Aorta (tissue), 5 donors: Measurements from ENCODE around the gene ACAD11. TPM values are rescaled to one million over a fixed set of nuclear protein-coding genes. Genes with fewer than 3 reads are reported as not detected.
A peak's percentile ranks its signal among the peaks of the same experiment; 100 is the strongest.

Experiments used
- ATAC-seq: fragments of 200-7000 bp; cut with Tn5 transposase; one replicate; pipeline ENCODE4 v1.9.1; 2022; ENCODE audit warnings: moderate library complexity; ENCODE audit not compliant: low FRiP score
- DNase-seq, 2 donors: peaks; one replicate each; pipeline ENCODE4 v3.0.0-alpha.2; 2020
- H3K27ac ChIP-seq, 2 donors: one replicate each; pipeline ENCODE4 v1.5.1; 2013; ENCODE audit warnings: low read length in 2 of 2, mild to moderate bottlenecking in 2 of 2, moderate library complexity in 2 of 2, control low read depth in 1 of 2, inconsistent platforms in 1 of 2, low read depth in 1 of 2
- H3K27me3 ChIP-seq, 2 donors: one replicate each; pipeline ENCODE4 v1.6.1; 2013; ENCODE audit warnings: control low read depth in 1 of 2, low read length in 1 of 2, mild to moderate bottlenecking in 1 of 2, moderate library complexity in 1 of 2; ENCODE audit not compliant: insufficient read depth in 2 of 2, control insufficient read depth in 1 of 2
- H3K36me3 ChIP-seq, 2 donors: one replicate each; pipeline ENCODE4 v1.6.1; 2013; ENCODE audit warnings: control low read depth in 1 of 2, low read length in 1 of 2, mild to moderate bottlenecking in 1 of 2; ENCODE audit not compliant: insufficient read depth in 2 of 2, control insufficient read depth in 1 of 2
- H3K4me1 ChIP-seq, 2 donors: one replicate each; pipeline ENCODE4 v1.6.1; 2013; ENCODE audit warnings: low read length in 2 of 2, control low read depth in 1 of 2, mild to moderate bottlenecking in 1 of 2, moderate library complexity in 1 of 2; ENCODE audit not compliant: insufficient read depth in 2 of 2, control insufficient read depth in 1 of 2
- H3K4me3 ChIP-seq, 2 donors: one replicate each; pipeline ENCODE4 v1.5.1; 2013; ENCODE audit warnings: low read length in 2 of 2, control low read depth in 1 of 2, mild to moderate bottlenecking in 1 of 2
- H3K9me3 ChIP-seq: one replicate; pipeline ENCODE4 v1.6.1; 2013; ENCODE audit warnings: mild to moderate bottlenecking, low read length; ENCODE audit not compliant: control insufficient read depth
- WGBS, 2 donors: extraction: QIAGEN DNeasy Blood & Tissue Kit; methylation state at CpG; one replicate each; pipeline ENCODE4 v1.1.7; 2013; 5-methylcytosine and 5-hydroxymethylcytosine counted together
- intact Hi-C, 2 donors: fragments of 100-400 bp; cut with DNase I; formaldehyde crosslinking; loops; one replicate each; pipeline versions ENCODE4 v1.14.2 to v1.15.0; 2022
- long read RNA-seq, 2 donors: library from polyadenylated mRNA; unstranded; transcript quantifications; one replicate each; pipeline ENCODE4 v2.0.0, GENCODE V29; 2020 to 2021
- polyA plus RNA-seq, 2 donors: library from polyadenylated mRNA; stranded (reverse); fragments of 200-250 nt; gene quantifications; one replicate each; pipeline ENCODE4 v1.2.3, GENCODE V29; 2013
- total RNA-seq, 2 donors: library from RNA; stranded (reverse); fragmentation: NEBNext Ultra II Directional; extraction: Animal tissue kit (Norgen Biotek cat#: 25700); gene quantifications; one replicate each; pipeline ENCODE4 v1.2.1, GENCODE V29; 2021
- donor health status: healthy with polysubstance abuse.
- donor health status: Bipolar disorder and iron deficiency.
- donor health status: DM: no; HTN: no; CAD: no.
- donor health status: DM: no; HTN: no; CAD: no.
- donor health status: DM: yes; HTN: yes; CAD: no.

Gene ACAD11, protein sequence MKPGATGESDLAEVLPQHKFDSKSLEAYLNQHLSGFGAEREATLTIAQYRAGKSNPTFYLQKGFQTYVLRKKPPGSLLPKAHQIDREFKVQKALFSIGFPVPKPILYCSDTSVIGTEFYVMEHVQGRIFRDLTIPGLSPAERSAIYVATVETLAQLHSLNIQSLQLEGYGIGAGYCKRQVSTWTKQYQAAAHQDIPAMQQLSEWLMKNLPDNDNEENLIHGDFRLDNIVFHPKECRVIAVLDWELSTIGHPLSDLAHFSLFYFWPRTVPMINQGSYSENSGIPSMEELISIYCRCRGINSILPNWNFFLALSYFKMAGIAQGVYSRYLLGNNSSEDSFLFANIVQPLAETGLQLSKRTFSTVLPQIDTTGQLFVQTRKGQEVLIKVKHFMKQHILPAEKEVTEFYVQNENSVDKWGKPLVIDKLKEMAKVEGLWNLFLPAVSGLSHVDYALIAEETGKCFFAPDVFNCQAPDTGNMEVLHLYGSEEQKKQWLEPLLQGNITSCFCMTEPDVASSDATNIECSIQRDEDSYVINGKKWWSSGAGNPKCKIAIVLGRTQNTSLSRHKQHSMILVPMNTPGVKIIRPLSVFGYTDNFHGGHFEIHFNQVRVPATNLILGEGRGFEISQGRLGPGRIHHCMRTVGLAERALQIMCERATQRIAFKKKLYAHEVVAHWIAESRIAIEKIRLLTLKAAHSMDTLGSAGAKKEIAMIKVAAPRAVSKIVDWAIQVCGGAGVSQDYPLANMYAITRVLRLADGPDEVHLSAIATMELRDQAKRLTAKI
- 10 to 100 TPM; 31.9 to 52.4 TPM for total RNA-seq
- polyA plus RNA-seq = 10 to 100 TPM; 10.0 to 89.6 TPM
- long read RNA-seq, donor 1, full-length matches to known transcripts = 4 of 20 reads
- long read RNA-seq, donor 1, partial matches to known transcripts = 8 of 20 reads
- long read RNA-seq, donor 1, other reads (novel, unspliced or antisense) = 8 of 20 reads
- long read RNA-seq, donor 2, full-length matches to known transcripts = 10 of 22 reads
- long read RNA-seq, donor 2, partial matches to known transcripts = 7 of 22 reads
- long read RNA-seq, donor 2, other reads (novel, unspliced or antisense) = 5 of 22 reads

DNA sequence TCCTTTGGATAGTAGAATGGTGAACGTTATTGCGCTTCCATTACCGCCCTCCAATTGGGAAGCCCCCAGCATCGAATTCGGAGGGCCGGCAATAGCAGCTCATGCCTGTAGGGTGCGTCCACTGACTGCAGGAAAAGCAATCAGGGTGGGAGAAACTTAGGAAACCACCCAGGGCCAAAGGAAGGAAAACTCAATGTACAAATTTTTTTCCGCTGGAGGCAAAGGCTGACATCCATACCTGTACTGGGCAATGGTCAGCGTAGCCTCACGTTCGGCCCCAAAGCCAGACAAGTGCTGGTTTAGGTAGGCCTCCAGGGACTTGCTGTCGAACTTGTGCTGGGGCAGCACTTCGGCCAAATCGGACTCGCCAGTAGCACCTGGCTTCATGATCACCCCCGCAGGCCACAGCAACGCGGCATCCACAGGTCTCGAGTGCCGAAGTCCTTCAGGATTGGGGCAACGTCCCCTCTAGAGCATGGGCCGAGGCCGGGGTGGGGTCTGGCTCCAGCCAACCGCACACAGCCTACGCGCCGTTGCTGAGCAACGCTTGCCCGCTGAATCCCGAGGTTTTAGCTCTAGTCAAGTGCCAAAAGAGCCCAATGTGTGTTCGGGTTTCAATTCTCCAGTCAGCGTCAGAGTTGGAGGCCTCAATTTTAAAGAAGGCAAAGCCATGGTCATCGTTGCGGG, at the start of gene ACAD11:
Gene ACAD11, minus strand, starts transcription at position 445 of the 687 bp plus-strand sequence. Its CDS starts 58 bp downstream, at position 387.
- Histone ChIP-seq H3K4me1 (no peaks in the 10 kb centered on the region), H3K27ac (peak within 1 kb of the TSS; percentile 29 to 95), H3K36me3 (no peaks in the 10 kb centered on the region), H3K4me3 (peak within 1 kb of the TSS; percentile 71 to 90), H3K9me3 (no peaks in the 10 kb centered on the region), H3K27me3 (no peaks in the 10 kb centered on the region)
- peak; percentile 89 to 92 for DNase-seq
- intact Hi-C loops = no loop called here
- 0% methylated on average over 34 of the region's 34 CpGs for WGBS, 2 donors
- ATAC-seq = peak; percentile 92

DNA sequence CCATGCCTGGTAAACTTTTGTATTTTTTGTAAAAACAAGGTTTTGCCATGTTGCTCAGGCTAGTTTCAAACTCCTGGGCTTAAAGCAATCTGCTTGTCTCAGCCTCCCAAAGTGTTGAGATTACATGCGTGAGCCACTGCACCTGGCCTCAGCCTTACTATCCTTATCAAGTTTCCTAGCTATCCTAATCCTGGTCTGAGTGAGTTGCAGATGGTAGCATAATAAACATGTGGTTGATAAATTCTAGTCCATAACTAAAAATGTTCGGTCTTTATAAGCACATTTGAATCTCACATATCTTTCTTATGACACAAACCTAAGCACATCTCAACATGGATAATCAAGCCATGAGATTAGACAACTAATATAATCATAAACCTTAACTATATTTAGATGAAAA, 44.1 kb upstream of the ACAD11 start:
- Histone ChIP-seq H3K27ac (no peak overlapping the region), H3K27me3 (no peaks in the 10 kb centered on the region), H3K4me1 (no peaks in the 10 kb centered on the region), H3K9me3 (no peaks in the 10 kb centered on the region), H3K4me3 (no peak overlapping the region), H3K36me3 (peaks cover 2 to 8% of the 10 kb centered on the region in 2 donors)
- 91% methylated on average over 2 of the region's 2 CpGs for WGBS, 2 donors
- ATAC-seq (no peak), DNase-seq (no peak)
- intact Hi-C loops = no loop called here

GRCh38 chr3:132695422-132695821, 35.8 kb upstream of the ACAD11 start:
- H3K4me1 ChIP-seq = no peaks in the 10 kb centered on the region
- 100% methylated on average over 1 of the region's 1 CpG for WGBS, 2 donors
- DNase-seq (no peak), ATAC-seq (no peak)
- H3K9me3 ChIP-seq = no peaks in the 10 kb centered on the region
- H3K27ac ChIP-seq = no peak overlapping the region
- intact Hi-C loops = no loop called here
- no peaks in the 10 kb centered on the region for H3K27me3 ChIP-seq
- no peak overlapping the region for H3K4me3 ChIP-seq
- peaks cover 4% of the 10 kb centered on the region in 2 donors for H3K36me3 ChIP-seq

GRCh38 chr3:132694991-132695390, 35.4 kb upstream of the ACAD11 start:
- Histone ChIP-seq H3K27me3 (no peaks in the 10 kb centered on the region), H3K9me3 (no peaks in the 10 kb centered on the region), H3K4me3 (no peak overlapping the region), H3K36me3 (peaks cover 4% of the 10 kb centered on the region in 2 donors), H3K27ac (no peak overlapping the region), H3K4me1 (no peaks in the 10 kb centered on the region)
- 74 to 86% methylated on average over 4 of the region's 4 CpGs for WGBS, 2 donors
- intact Hi-C loops = no loop called here
- DNase-seq (no peak), ATAC-seq (no peak)

DNA sequence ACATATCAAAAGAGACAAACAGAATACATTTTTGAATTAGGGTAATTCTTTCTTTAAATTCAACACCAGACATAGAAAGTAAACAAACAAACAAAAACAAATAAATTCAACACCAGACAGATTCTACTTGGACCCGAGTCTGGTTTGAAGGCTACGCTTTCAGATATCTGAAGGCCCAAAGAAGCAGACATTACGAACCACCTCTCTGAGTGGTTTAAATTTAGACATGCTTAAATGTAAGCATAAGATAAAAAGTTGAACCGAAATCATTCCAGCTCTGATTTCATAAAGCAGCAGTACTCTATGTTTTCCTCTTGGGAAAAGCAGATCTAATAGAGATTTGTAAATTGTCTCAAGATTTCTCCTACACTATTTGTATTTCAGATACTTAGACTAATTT, 30.4 kb upstream of the ACAD11 start:
- DNase-seq = no peak
- WGBS, 2 donors = 56 to 62% methylated on average over 4 of the region's 4 CpGs
- Histone ChIP-seq H3K27me3 (no peaks in the 10 kb centered on the region), H3K4me3 (no peak overlapping the region), H3K36me3 (peaks cover 6 to 12% of the 10 kb centered on the region in 2 donors), H3K9me3 (no peaks in the 10 kb centered on the region), H3K27ac (no peak overlapping the region), H3K4me1 (no peaks in the 10 kb centered on the region)
- no peak for ATAC-seq
- intact Hi-C loops = no loop called here

- no peaks in the 10 kb centered on the region for H3K9me3 ChIP-seq
- no peaks in the 10 kb centered on the region for H3K27me3 ChIP-seq
- no peak overlapping the region for H3K27ac ChIP-seq
- intact Hi-C loops = no loop called here
- H3K4me1 ChIP-seq = no peaks in the 10 kb centered on the region
- H3K36me3 ChIP-seq = peaks cover 0 to 1% of the 10 kb centered on the region in 2 donors
- ATAC-seq (no peak), DNase-seq (no peak)
- no peak overlapping the region for H3K4me3 ChIP-seq
Observed at GRCh38 chr3:132682201-132682600, 22.6 kb upstream of the ACAD11 start.

GRCh38 chr3:132681421-132681820, 21.8 kb upstream of the ACAD11 start:
- intact Hi-C loops = no loop called here
- no peak for ATAC-seq

DNA sequence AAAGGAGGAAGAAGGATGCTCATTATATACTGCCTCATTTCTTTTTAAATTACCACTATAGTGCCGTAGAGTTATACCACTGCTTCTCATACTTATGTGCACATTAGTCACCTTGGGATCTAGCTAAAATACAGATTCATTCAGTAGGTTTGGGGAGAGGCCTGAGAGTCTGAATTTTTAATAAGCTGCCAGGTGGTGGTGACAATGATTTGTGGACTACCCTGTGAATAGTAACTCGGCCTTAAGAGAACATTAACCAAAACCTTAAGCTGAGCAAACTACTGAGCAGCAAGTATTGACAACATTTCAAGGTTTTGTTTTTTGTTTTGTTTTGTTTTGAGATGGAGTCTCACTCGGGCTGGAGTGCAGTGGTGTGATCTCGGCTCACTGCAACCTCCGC, 20.3 kb upstream of the ACAD11 start:
- H3K4me3 ChIP-seq = no peak overlapping the region
- intact Hi-C loops = no loop called here
- H3K27ac ChIP-seq = no peak overlapping the region
- H3K4me1 ChIP-seq = no peaks in the 10 kb centered on the region
- H3K36me3 ChIP-seq = peaks cover 0 to 1% of the 10 kb centered on the region in 2 donors
- no peak for ATAC-seq
- 82 to 85% methylated on average over 5 of the region's 5 CpGs for WGBS, 2 donors
- no peaks in the 10 kb centered on the region for H3K27me3 ChIP-seq
- no peaks in the 10 kb centered on the region for H3K9me3 ChIP-seq
- no peak for DNase-seq

More at GRCh38 chr3:132681421-132681820, 21.8 kb upstream of the ACAD11 start:
- WGBS, 2 donors = 95 to 98% methylated on average over 3 of the region's 3 CpGs
- H3K36me3 ChIP-seq = peaks cover 0 to 1% of the 10 kb centered on the region in 2 donors
- no peaks in the 10 kb centered on the region for H3K4me1 ChIP-seq
- H3K9me3 ChIP-seq = no peaks in the 10 kb centered on the region
- no peak for DNase-seq
- no peak overlapping the region for H3K27ac ChIP-seq
- H3K27me3 ChIP-seq = no peaks in the 10 kb centered on the region
- H3K4me3 ChIP-seq = no peak overlapping the region
